H1 (cell line): Measurements from ENCODE around the gene RMDN2. TPM values are rescaled to one million over a fixed set of nuclear protein-coding genes. Genes with fewer than 3 reads are reported as not detected.

Experiments used
- CTCF ChIA-PET: fragments of 300-600 bp; sonication (Branson Sonifier 250); formaldehyde crosslinking; loops from one replicate; lab custom pipeline; 2021; ENCODE audit not compliant: partially characterized antibody; lab: Charles Lee
- POLR2A ChIA-PET: fragments of 300-600 bp; sonication (Branson Sonifier 250); formaldehyde crosslinking; loops from one replicate; lab custom pipeline; 2021; ENCODE audit warnings: inconsistent platforms; ENCODE audit not compliant: partially characterized antibody; lab: Charles Lee
- DNase-seq, 2 experiments: peaks; one replicate each; pipeline versions ENCODE4 v3.0.0 to v3.0.0-alpha.2; 2010 to 2022; ENCODE audit warnings: low spot score in 2 of 2, low read depth in 1 of 2, mixed read lengths in 1 of 2
- FAIRE-seq: peaks from 2 replicates; lab custom pipeline; 2011; peaks lifted over from hg19 to GRCh38; lab: Jason Lieb, UNC
- H2AFZ ChIP-seq: 2 replicates; pipeline ENCODE4 v1.8.1; 2012; ENCODE audit warnings: low read length, inconsistent platforms
- H2AK5ac ChIP-seq: 2 replicates; pipeline ENCODE4 v1.6.1; 2013; ENCODE audit warnings: low read depth, low read length
- H2BK120ac ChIP-seq: replicated peaks from 2 replicates; pipeline ENCODE3; 2013; ENCODE audit warnings: low read depth, low read length, inconsistent platforms
- H2BK12ac ChIP-seq: 2 replicates; pipeline ENCODE4 v1.6.1; 2013; ENCODE audit warnings: low read depth, low read length
- H2BK15ac ChIP-seq: 2 replicates; pipeline ENCODE4 v1.6.1; 2013; ENCODE audit warnings: low read length
- H2BK20ac ChIP-seq: 2 replicates; pipeline ENCODE4 v1.6.1; 2013; ENCODE audit warnings: low read length
- H2BK5ac ChIP-seq: 2 replicates; pipeline ENCODE4 v1.6.1; 2013; ENCODE audit warnings: low read depth, low read length
- H3K14ac ChIP-seq: 2 replicates; pipeline ENCODE4 v1.6.1; 2013; ENCODE audit warnings: inconsistent platforms; ENCODE audit not compliant: insufficient read length
- H3K18ac ChIP-seq: 2 replicates; pipeline ENCODE4 v1.6.1; 2013; ENCODE audit warnings: low read length; ENCODE audit errors: extremely low read depth
- H3K23ac ChIP-seq: 2 replicates; pipeline ENCODE4 v1.6.1; 2013; ENCODE audit warnings: inconsistent platforms; ENCODE audit not compliant: insufficient read length
- H3K23me2 ChIP-seq: 2 replicates; pipeline ENCODE4 v1.6.1; 2013; ENCODE audit warnings: low read depth, low read length
- H3K27ac ChIP-seq: 2 replicates; pipeline ENCODE4 v1.6.1; 2011; ENCODE audit warnings: low read depth, low read length, inconsistent platforms
- H3K27me3 ChIP-seq, 4 experiments: replicated peaks in 1 of 4; 1 replicate in 1 of 4; 2 replicates in 3 of 4; pipeline versions ENCODE4 v1.6.1 to v1.8.1; 2011 to 2013; ENCODE audit warnings: low read length in 3 of 4, mild to moderate bottlenecking in 3 of 4, inconsistent platforms in 2 of 4, mixed read lengths in 2 of 4, moderate library complexity in 1 of 4; ENCODE audit not compliant: control insufficient read depth in 3 of 4, insufficient read depth in 3 of 4; ENCODE audit errors: extremely low read depth in 1 of 4
- H3K36me3 ChIP-seq, 4 experiments: 2 replicates each; pipeline versions ENCODE4 v1.6.1 to v1.8.1; 2011 to 2013; ENCODE audit warnings: mild to moderate bottlenecking in 4 of 4, low read length in 3 of 4, moderate library complexity in 2 of 4, control low read depth in 1 of 4, inconsistent platforms in 1 of 4; ENCODE audit not compliant: insufficient read depth in 4 of 4, control insufficient read depth in 2 of 4
- H3K4ac ChIP-seq: replicated peaks from 2 replicates; pipeline ENCODE3; 2013; ENCODE audit warnings: low read length, low read depth, mixed read lengths, inconsistent platforms; ENCODE audit not compliant: insufficient read length
- H3K4me1 ChIP-seq, 4 experiments: replicated peaks in 1 of 4; 1 replicate in 1 of 4; 2 replicates in 3 of 4; pipeline versions ENCODE4 v1.6.1 to v1.8.1; 2011 to 2013; ENCODE audit warnings: low read length in 3 of 4, inconsistent platforms in 2 of 4, mixed read lengths in 1 of 4; ENCODE audit not compliant: insufficient read depth in 4 of 4, control insufficient read depth in 3 of 4
- H3K4me2 ChIP-seq, 2 experiments: 2 replicates each; pipeline versions ENCODE4 v1.6.1 to v1.8.1; 2011 to 2013; ENCODE audit warnings: low read depth in 2 of 2, low read length in 2 of 2, control low read depth in 1 of 2, inconsistent platforms in 1 of 2, mild to moderate bottlenecking in 1 of 2; ENCODE audit not compliant: insufficient read depth in 1 of 2
- H3K4me3 ChIP-seq, 4 experiments: fragments of 200-600, 300-600 bp in 1 of 4; sonication (generic), shearing (Covaris generic), sonication (Bioruptor Twin) in 1 of 4; 2 replicates each; pipeline versions ENCODE4 v1.5.1 to v1.8.1; 2011 to 2016; ENCODE audit warnings: low read length in 4 of 4, low read depth in 3 of 4, control low read depth in 2 of 4, inconsistent platforms in 2 of 4, mild to moderate bottlenecking in 2 of 4, mixed read lengths in 1 of 4, moderate library complexity in 1 of 4; ENCODE audit not compliant: insufficient read depth in 2 of 4; ENCODE audit errors: extremely low read depth in 1 of 4
- H3K56ac ChIP-seq: replicated peaks from 2 replicates; pipeline ENCODE3; 2013; ENCODE audit warnings: low read depth, mild to moderate bottlenecking, mixed read lengths, low read length, inconsistent platforms; ENCODE audit not compliant: insufficient read length
- H3K79me1 ChIP-seq: 2 replicates; pipeline ENCODE4 v1.6.1; 2013; ENCODE audit warnings: low read depth, low read length, control low read depth
- H3K79me2 ChIP-seq, 2 experiments: 2 replicates each; pipeline versions ENCODE4 v1.6.1 to v1.8.1; 2012 to 2013; ENCODE audit warnings: low read length in 2 of 2, mild to moderate bottlenecking in 2 of 2, inconsistent platforms in 1 of 2; ENCODE audit not compliant: insufficient read depth in 2 of 2, control insufficient read depth in 1 of 2
- H3K9ac ChIP-seq, 4 experiments: replicated peaks in 1 of 4; 1 replicate in 1 of 4; 2 replicates in 3 of 4; pipeline versions ENCODE4 v1.6.1 to v1.8.1; 2011 to 2013; ENCODE audit warnings: low read depth in 3 of 4, low read length in 3 of 4, control low read depth in 2 of 4, mild to moderate bottlenecking in 2 of 4, moderate library complexity in 2 of 4, inconsistent platforms in 1 of 4; ENCODE audit errors: extremely low read depth in 1 of 4
- H3K9me3 ChIP-seq, 2 experiments: 2 replicates each; pipeline versions ENCODE4 v1.6.1 to v1.8.1; 2012 to 2013; ENCODE audit warnings: mild to moderate bottlenecking in 2 of 2, moderate library complexity in 2 of 2, control low read depth in 1 of 2, inconsistent platforms in 1 of 2, low read depth in 1 of 2, low read length in 1 of 2, mixed read lengths in 1 of 2; ENCODE audit not compliant: insufficient read depth in 2 of 2
- H4K20me1 ChIP-seq, 2 experiments: replicated peaks in 1 of 2; 2 replicates each; pipeline versions ENCODE3 to v1.8.1; 2011 to 2013; ENCODE audit warnings: inconsistent platforms in 2 of 2, low read length in 2 of 2, mild to moderate bottlenecking in 1 of 2; ENCODE audit not compliant: insufficient read depth in 2 of 2, control insufficient read depth in 1 of 2
- H4K5ac ChIP-seq: 2 replicates; pipeline ENCODE4 v1.6.1; 2013; ENCODE audit warnings: low read length, low read depth, mixed read lengths, inconsistent platforms; ENCODE audit not compliant: insufficient read length
- H4K8ac ChIP-seq: 2 replicates; pipeline ENCODE4 v1.8.0; 2013; ENCODE audit warnings: mild to moderate bottlenecking, moderate library complexity, low read length, inconsistent platforms; ENCODE audit not compliant: insufficient read depth; ENCODE audit errors: extremely low read depth
- H4K91ac ChIP-seq: replicated peaks from 2 replicates; pipeline ENCODE3; 2013; ENCODE audit warnings: low read length, mixed read lengths, inconsistent platforms; ENCODE audit not compliant: insufficient read length
- BRCA1 ChIP-seq: IDR thresholded peaks from 2 replicates; pipeline ENCODE4 v1.6.1; 2012; ENCODE audit warnings: low read depth, low read length, improper control_type of control experiment
- EP300 ChIP-seq, 2 experiments: IDR thresholded peaks; 1 replicate in 1 of 2; 2 replicates in 1 of 2; pipeline ENCODE4 v1.6.1; 2011 to 2012; ENCODE audit warnings: low read depth in 2 of 2, low read length in 2 of 2, mild to moderate bottlenecking in 2 of 2, borderline replicate concordance in 1 of 2, inconsistent platforms in 1 of 2, moderate library complexity in 1 of 2
- JUND ChIP-seq: IDR thresholded peaks from 2 replicates; pipeline ENCODE4 v1.6.1; 2011; ENCODE audit warnings: mild to moderate bottlenecking, improper control_type of control experiment, low read length
- RFX5 ChIP-seq: IDR thresholded peaks from 2 replicates; pipeline ENCODE4 v1.6.1; 2011; ENCODE audit warnings: low read depth, low read length, improper control_type of control experiment, borderline replicate concordance
- RXRA ChIP-seq: IDR thresholded peaks from 2 replicates; pipeline ENCODE4 v1.6.1; 2011; ENCODE audit warnings: low read depth, mild to moderate bottlenecking, low read length, moderate library complexity; ENCODE audit not compliant: insufficient read depth
- SAP30 ChIP-seq: fragments of 300-600 bp; sonication (generic); IDR thresholded peaks from 2 replicates; pipeline ENCODE4 v1.7.1; 2012; ENCODE audit warnings: low read length, moderate library complexity, mild to moderate bottlenecking, inconsistent platforms; ENCODE audit not compliant: insufficient read depth, insufficient replicate concordance
- SUZ12 ChIP-seq: fragments of 200-600 bp; sonication (generic); IDR thresholded peaks from 2 replicates; pipeline ENCODE4 v1.6.1; 2012; ENCODE audit warnings: mild to moderate bottlenecking, inconsistent platforms, low read length, moderate library complexity, mixed read lengths
- TCF12 ChIP-seq: IDR thresholded peaks from 2 replicates; pipeline ENCODE4 v1.6.1; 2011; ENCODE audit warnings: low read depth, mild to moderate bottlenecking, low read length
- TEAD4 ChIP-seq: IDR thresholded peaks from 2 replicates; pipeline ENCODE4 v1.6.1; 2012; ENCODE audit warnings: low read depth, low read length, inconsistent platforms, mixed read lengths
- WGBS, 2 experiments: shearing (Covaris generic) in 1 of 2; methylation state at CpG; one replicate each; pipeline versions ENCODE4 v1.1.6 to v1.1.7; 2013 to 2015; ENCODE audit warnings: low lambda C conversion rate in 2 of 2, mixed read lengths in 2 of 2, inconsistent platforms in 1 of 2, low coverage in 1 of 2, missing lambda C conversion rate in 1 of 2; ENCODE audit not compliant: insufficient replicate concordance in 2 of 2, insufficient coverage in 1 of 2, insufficient read length in 1 of 2; ENCODE audit errors: extremely low coverage in 1 of 2, missing lambda C conversion rate in 1 of 2; 5-methylcytosine and 5-hydroxymethylcytosine counted together
- polyA plus RNA-seq, 7 experiments: library from polyadenylated mRNA; depleted of rRNA in 3 of 7; stranded (reverse) in 5 of 7; unstranded in 2 of 7; fragments of >200 nt in 5 of 7; fragments of 200-250 nt in 2 of 7; gene quantifications; 1 replicate in 5 of 7; 2 replicates in 1 of 7; 4 replicates in 1 of 7; pipeline versions ENCODE4 v1.2.1 to v1.2.3, GENCODE V29; 2011 to 2013; ENCODE audit warnings: missing spikeins in 2 of 7, mixed read lengths in 2 of 7
- total RNA-seq: library from RNA; stranded (reverse); fragmentation: NEBNext Ultra II Directional; extraction: Animal tissue kit (Norgen Biotek cat#: 25700); gene quantifications from 2 replicates; pipeline ENCODE4 v1.2.1, GENCODE V29; 2021

Gene RMDN2
- total and polyA plus RNA-seq, 2 of the 8 experiments (the other 6 are each of a cell fraction or from before 2014, with no cell fraction given), result 0.53 to 3.0 TPM

DNA sequence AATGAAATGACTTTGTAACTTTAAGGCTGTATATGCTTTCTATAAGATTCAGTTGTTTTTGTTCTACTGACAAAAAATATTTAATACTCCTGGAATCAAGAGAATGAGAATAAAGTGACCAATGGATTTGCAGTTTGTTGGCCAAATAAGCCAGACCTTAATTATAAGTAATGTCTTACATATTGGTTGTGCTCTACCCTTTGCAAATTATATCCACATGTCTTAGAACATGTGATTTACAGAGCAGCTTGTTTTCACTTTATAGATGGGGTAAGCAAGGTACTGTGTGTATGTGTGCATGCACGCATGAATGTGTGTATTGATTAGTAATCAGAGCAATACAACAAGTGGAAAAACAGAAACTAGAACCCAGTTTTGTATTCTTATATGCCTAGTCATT lies 59.1 kb downstream of the RMDN2 start:
- Histone ChIP-seq H3K23me2 (no peaks in the 10 kb centered on the region), H3K9me3 (no peaks in the 10 kb centered on the region), H2BK120ac (no peak overlapping the region), H3K9ac (no peak overlapping the region), H3K18ac (no peak overlapping the region), H3K27ac (no peak overlapping the region), H2AK5ac (no peak overlapping the region), H3K4me2 (no peak overlapping the region), H2BK20ac (no peak overlapping the region), H3K56ac (no peak overlapping the region), H4K5ac (no peak overlapping the region)
- FAIRE-seq, result peak; percentile 13
- WGBS, 2 experiments, result 83% methylated on average over 1 of the region's 1 CpG; no CpG with 5 or more reads in 1 of the 2 experiments
- no peak for TF ChIP-seq SUZ12
- TF ChIP-seq SAP30, result no peak
- no peak for TF ChIP-seq JUND
- no peak for TF ChIP-seq TCF12
- no peak for TF ChIP-seq BRCA1
- TF ChIP-seq TEAD4, result no peak
- no peak for TF ChIP-seq RXRA
- TF ChIP-seq EP300 (IDR thresholded peaks at IDR 0.05; ENCODE audit: borderline replicate concordance in 1 of 2, low read depth in 2 of 2, low read length in 2 of 2), result no peak
- no peak for TF ChIP-seq RFX5
- TF ChIP-seq, all 59 proteins: peak for 0
- Histone ChIP-seq H3K27me3 (peaks cover 0 to 2% (median 0%) of the 10 kb centered on the region in 4 experiments; a peak in 1 of 7 replicates), H4K20me1 (no peaks in the 10 kb centered on the region), H2BK5ac (no peak overlapping the region), H4K91ac (no peak overlapping the region), H3K79me2 (no peaks in the 10 kb centered on the region), H3K79me1 (no peaks in the 10 kb centered on the region), H3K4me1 (peaks cover 0 to 3% (median 0%) of the 10 kb centered on the region in 4 experiments; a peak in 1 of 7 replicates), H3K14ac (no peak overlapping the region), H3K36me3 (no peaks in the 10 kb centered on the region), H3K4me3 (no peak overlapping the region), H3K23ac (no peak overlapping the region), H4K8ac (no peak overlapping the region), H2BK15ac (no peak overlapping the region), H2AFZ (no peak overlapping the region), H3K4ac (no peak overlapping the region), H2BK12ac (no peak overlapping the region)
- ChIA-PET POLR2A (no interaction called here), CTCF (no interaction called here)
- DNase-seq, result no peak
